ENCODE data around the gene TNFAIP8L2.

DNA sequence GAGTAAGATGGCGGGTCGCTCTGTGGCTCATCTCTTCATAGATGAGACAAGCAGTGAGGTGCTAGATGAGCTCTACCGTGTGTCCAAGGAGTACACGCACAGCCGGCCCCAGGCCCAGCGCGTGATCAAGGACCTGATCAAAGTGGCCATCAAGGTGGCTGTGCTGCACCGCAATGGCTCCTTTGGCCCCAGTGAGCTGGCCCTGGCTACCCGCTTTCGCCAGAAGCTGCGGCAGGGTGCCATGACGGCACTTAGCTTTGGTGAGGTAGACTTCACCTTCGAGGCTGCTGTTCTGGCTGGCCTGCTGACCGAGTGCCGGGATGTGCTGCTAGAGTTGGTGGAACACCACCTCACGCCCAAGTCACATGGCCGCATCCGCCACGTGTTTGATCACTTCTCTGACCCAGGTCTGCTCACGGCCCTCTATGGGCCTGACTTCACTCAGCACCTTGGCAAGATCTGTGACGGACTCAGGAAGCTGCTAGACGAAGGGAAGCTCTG, 2.4 kb downstream of the TNFAIP8L2 start:
- no peak for TF ChIP-seq ZNF274 (IDR thresholded peaks at IDR 0.05; ENCODE audit: low read depth, low read length)
- no peak for TF ChIP-seq YY1 (IDR thresholded peaks at IDR 0.05; ENCODE audit: insufficient read depth, insufficient read length)
- TF ChIP-seq SUZ12 (IDR thresholded peaks at IDR 0.05; ENCODE audit: extremely low read depth, insufficient read depth, insufficient read length) = no peak

All from NT2/D1 (cell line).